Neuronal stem cell (in vitro differentiated cells): ENCODE data around the gene PSEN2.
A peak's percentile ranks its signal among the peaks of the same experiment; 100 is the strongest.

Experiments
- DNase-seq: peaks from one replicate; pipeline ENCODE4 v3.0.0-alpha.2; 2013; ENCODE audit warnings: low spot score
- H2AFZ ChIP-seq: one replicate; pipeline ENCODE4 v1.6.1; 2013; ENCODE audit warnings: mild to moderate bottlenecking, low read length, inconsistent platforms
- H2AK5ac ChIP-seq: 2 replicates; pipeline ENCODE4 v1.6.1; 2013; ENCODE audit warnings: low read depth, mild to moderate bottlenecking, inconsistent platforms, low read length, moderate library complexity, mixed read lengths
- H2BK120ac ChIP-seq: 2 replicates; pipeline ENCODE4 v1.6.1; 2013; ENCODE audit warnings: low read depth, mild to moderate bottlenecking, inconsistent platforms, low read length, moderate library complexity, mixed read lengths
- H2BK12ac ChIP-seq: one replicate; pipeline ENCODE4 v1.6.1; 2013; ENCODE audit warnings: low read length, inconsistent platforms
- H2BK15ac ChIP-seq: 2 replicates; pipeline ENCODE4 v1.6.1; 2013; ENCODE audit warnings: mild to moderate bottlenecking, low read length, inconsistent platforms, mixed read lengths
- H2BK5ac ChIP-seq: one replicate; pipeline ENCODE4 v1.6.1; 2013; ENCODE audit warnings: inconsistent platforms, mild to moderate bottlenecking, low read length, moderate library complexity
- H3K14ac ChIP-seq: one replicate; pipeline ENCODE4 v1.6.1; 2013; ENCODE audit warnings: low read length, inconsistent platforms
- H3K18ac ChIP-seq: 2 replicates; pipeline ENCODE4 v1.6.1; 2013; ENCODE audit warnings: low read length, inconsistent platforms
- H3K23ac ChIP-seq: 2 replicates; pipeline ENCODE4 v1.6.1; 2013; ENCODE audit warnings: low read depth, mild to moderate bottlenecking, mixed read lengths, low read length, inconsistent platforms; ENCODE audit not compliant: poor library complexity
- H3K27ac ChIP-seq: replicated peaks from 3 replicates; pipeline ENCODE4 v1.5.1; 2013; ENCODE audit warnings: low read length, inconsistent platforms
- H3K27me3 ChIP-seq, 3 experiments: 2 replicates each; pipeline ENCODE4 v1.6.1; 2013; ENCODE audit warnings: low read length in 3 of 3, mild to moderate bottlenecking in 2 of 3, inconsistent platforms in 1 of 3, low read depth in 1 of 3, mixed read lengths in 1 of 3, moderate library complexity in 1 of 3; ENCODE audit not compliant: control insufficient read depth in 3 of 3, insufficient read depth in 3 of 3
- H3K36me3 ChIP-seq, 2 donors: replicated peaks in 1 of 2; 2 replicates each; pipeline ENCODE4 v1.6.1; 2013; ENCODE audit warnings: low read length in 2 of 2; ENCODE audit not compliant: control insufficient read depth in 2 of 2, insufficient read depth in 2 of 2
- H3K4ac ChIP-seq: 2 replicates; pipeline ENCODE4 v1.6.1; 2013; ENCODE audit warnings: inconsistent platforms, mild to moderate bottlenecking, low read length, moderate library complexity
- H3K4me1 ChIP-seq, 2 donors: 1 replicate in 1 of 2; 2 replicates in 1 of 2; pipeline ENCODE4 v1.6.1; 2013; ENCODE audit warnings: low read length in 2 of 2, low read depth in 1 of 2; ENCODE audit not compliant: control insufficient read depth in 2 of 2, insufficient read depth in 1 of 2
- H3K4me2 ChIP-seq: one replicate; pipeline ENCODE4 v1.6.1; 2013; ENCODE audit warnings: mild to moderate bottlenecking, low read length, inconsistent platforms; ENCODE audit not compliant: insufficient read depth, poor library complexity, severe bottlenecking
- H3K4me3 ChIP-seq, 2 donors: 2 replicates each; pipeline ENCODE4 v1.5.1; 2013; ENCODE audit warnings: low read length in 2 of 2, mild to moderate bottlenecking in 2 of 2, inconsistent platforms in 1 of 2, moderate library complexity in 1 of 2
- H3K79me1 ChIP-seq: one replicate; pipeline ENCODE4 v1.6.1; 2013; ENCODE audit warnings: low read depth, mild to moderate bottlenecking, inconsistent platforms, low read length, moderate library complexity
- H3K9ac ChIP-seq: one replicate; pipeline ENCODE4 v1.6.1; 2013; ENCODE audit warnings: mild to moderate bottlenecking, low read depth, low read length, inconsistent platforms; ENCODE audit not compliant: poor library complexity
- H3K9me3 ChIP-seq, 2 donors: replicated peaks in 1 of 2; 2 replicates each; pipeline versions ENCODE3 to v1.6.1; 2013; ENCODE audit warnings: low read length in 2 of 2, mild to moderate bottlenecking in 2 of 2, inconsistent platforms in 1 of 2, low read depth in 1 of 2, mixed read lengths in 1 of 2, moderate library complexity in 1 of 2; ENCODE audit not compliant: control insufficient read depth in 2 of 2, insufficient read depth in 1 of 2
- H4K8ac ChIP-seq: one replicate; pipeline ENCODE4 v1.6.1; 2013; ENCODE audit warnings: low read depth, mild to moderate bottlenecking, inconsistent platforms, low read length, moderate library complexity
- H4K91ac ChIP-seq: one replicate; pipeline ENCODE4 v1.6.1; 2013; ENCODE audit warnings: low read length, low read depth, mild to moderate bottlenecking, inconsistent platforms; ENCODE audit not compliant: poor library complexity
- WGBS, 2 donors: extraction: QIAGEN DNeasy Blood & Tissue Kit; methylation state at CpG; one replicate each; pipeline ENCODE4 v1.1.7; 2013; ENCODE audit warnings: missing lambda C conversion rate in 2 of 2, mixed read lengths in 1 of 2; ENCODE audit not compliant: insufficient read length in 2 of 2, insufficient replicate concordance in 1 of 2; ENCODE audit errors: extremely low coverage in 2 of 2; 5-methylcytosine and 5-hydroxymethylcytosine counted together

The PSEN2 gene

GRCh38 chr1:226940029-226940805 lies 69.8 kb downstream of the PSEN2 start, which contains the start of gene COQ8A:
TSS of gene COQ8A (plus strand) at chr1:226940294. CDS start at chr1:226961386, 21,092 bp downstream.
- Histone ChIP-seq H3K18ac (peak within 1 kb of the TSS; percentile 99), H3K27ac (peak within 1 kb of the TSS; percentile 91), H3K27me3 (no peaks in the 10 kb centered on the region), H2AK5ac (no peak within 1 kb of the TSS), H2BK15ac (peak within 1 kb of the TSS; percentile 81), H3K36me3 (no peaks in the 10 kb centered on the region), H3K4me2 (peak within 1 kb of the TSS; percentile 98), H3K4me3 (peak within 1 kb of the TSS; percentile 68 to 84), H4K8ac (peak within 1 kb of the TSS; percentile 93), H3K4me1 (peaks cover 9 to 14% of the 10 kb centered on the region in 2 donors), H3K9me3 (peaks cover 0 to 3% of the 10 kb centered on the region in 2 donors), H2AFZ (peak within 1 kb of the TSS; percentile 99), H3K23ac (peak within 1 kb of the TSS; percentile 99), H2BK12ac (peak within 1 kb of the TSS; percentile 46), H3K4ac (peak within 1 kb of the TSS; percentile 90), H3K79me1 (peaks cover 3% of the 10 kb centered on the region), H4K91ac (peak within 1 kb of the TSS; percentile 93), H3K14ac (peak within 1 kb of the TSS; percentile 75), H3K9ac (peak within 1 kb of the TSS; percentile 94), H2BK5ac (peak within 1 kb of the TSS; percentile 89), H2BK120ac (no peak within 1 kb of the TSS)
- WGBS, 2 donors, result no CpG with 5 or more reads among the region's 73 CpGs
- DNase-seq, result peak; percentile 99

GRCh38 chr1:226940806-226941067 lies 70.3 kb downstream of the PSEN2 start:
- H2BK15ac ChIP-seq, result peak overlapping the region; percentile 81
- no peak overlapping the region for H4K91ac ChIP-seq
- peaks cover 12 to 18% of the 10 kb centered on the region in 2 donors for H3K4me1 ChIP-seq
- no peak overlapping the region for H2BK120ac ChIP-seq
- H4K8ac ChIP-seq, result no peak overlapping the region
- no peaks in the 10 kb centered on the region for H3K9me3 ChIP-seq
- no peak for DNase-seq
- H3K4me2 ChIP-seq, result peak overlapping the region; percentile 87
- peaks cover 3% of the 10 kb centered on the region for H3K79me1 ChIP-seq
- no peak overlapping the region for H2AK5ac ChIP-seq
- peak overlapping the region; percentile 91 for H3K9ac ChIP-seq
- H3K27ac ChIP-seq, result no peak overlapping the region
- no peak overlapping the region for H3K14ac ChIP-seq
- no peaks in the 10 kb centered on the region for H3K36me3 ChIP-seq
- peak overlapping the region; percentile 95 for H2AFZ ChIP-seq
- H3K27me3 ChIP-seq, result no peaks in the 10 kb centered on the region
- no peak overlapping the region for H3K4ac ChIP-seq
- WGBS, 2 donors, result no CpG with 5 or more reads among the region's 6 CpGs
- peak overlapping the region; percentile 98 for H3K23ac ChIP-seq
- H2BK12ac ChIP-seq, result no peak overlapping the region
- peak overlapping the region; percentile 97 for H3K18ac ChIP-seq
- peak overlapping the region; percentile 68 to 84 for H3K4me3 ChIP-seq
- peak overlapping the region; percentile 89 for H2BK5ac ChIP-seq

GRCh38 chr1:226942392-226942791 lies 72.0 kb downstream of the PSEN2 start:
- H4K91ac ChIP-seq, result no peak overlapping the region
- no peak overlapping the region for H3K27ac ChIP-seq
- H3K4me1 ChIP-seq, result peaks cover 12 to 18% of the 10 kb centered on the region in 2 donors
- H4K8ac ChIP-seq, result no peak overlapping the region
- WGBS, 2 donors, result no CpG with 5 or more reads among the region's 3 CpGs
- H3K27me3 ChIP-seq, result no peaks in the 10 kb centered on the region
- no peak overlapping the region for H2BK12ac ChIP-seq
- H3K9ac ChIP-seq, result no peak overlapping the region
- H2AK5ac ChIP-seq, result no peak overlapping the region
- no peak overlapping the region for H3K4me3 ChIP-seq
- H3K79me1 ChIP-seq, result peaks cover 3% of the 10 kb centered on the region
- no peak overlapping the region for H3K4ac ChIP-seq
- no peak overlapping the region for H3K18ac ChIP-seq
- no peak overlapping the region for H3K14ac ChIP-seq
- H3K36me3 ChIP-seq, result no peaks in the 10 kb centered on the region
- H2BK120ac ChIP-seq, result no peak overlapping the region
- no peak overlapping the region for H2AFZ ChIP-seq
- no peaks in the 10 kb centered on the region for H3K9me3 ChIP-seq
- no peak overlapping the region for H2BK5ac ChIP-seq
- H2BK15ac ChIP-seq, result no peak overlapping the region
- no peak for DNase-seq
- no peak overlapping the region for H3K23ac ChIP-seq
- no peak overlapping the region for H3K4me2 ChIP-seq

- Histone ChIP-seq H3K27me3 (no peaks in the 10 kb centered on the region), H2BK5ac (no peak overlapping the region), H2BK120ac (no peak overlapping the region), H3K36me3 (no peaks in the 10 kb centered on the region), H3K9ac (no peak overlapping the region), H3K4me2 (no peak overlapping the region), H4K8ac (no peak overlapping the region), H2BK15ac (no peak overlapping the region), H3K79me1 (peaks cover 3% of the 10 kb centered on the region), H2BK12ac (no peak overlapping the region), H3K27ac (no peak overlapping the region), H2AFZ (no peak overlapping the region), H3K4me1 (peaks cover 12 to 18% of the 10 kb centered on the region in 2 donors), H3K4me3 (no peak overlapping the region), H3K23ac (no peak overlapping the region), H3K4ac (no peak overlapping the region), H4K91ac (no peak overlapping the region), H3K18ac (no peak overlapping the region), H3K14ac (no peak overlapping the region), H3K9me3 (peaks cover 1 to 5% of the 10 kb centered on the region in 2 donors), H2AK5ac (no peak overlapping the region)
- DNase-seq, result no peak
- no CpG with 5 or more reads among the region's 5 CpGs for WGBS, 2 donors
Observed at GRCh38 chr1:226943156-226943555, 72.7 kb downstream of the PSEN2 start.
